ENCODE data around the gene PML.

- no peak for TF ChIP-seq CTCF (IDR thresholded peaks at IDR 0.05; ENCODE audit: poor library complexity)
- no peak for TF ChIP-seq EZH2 (IDR thresholded peaks at IDR 0.05; ENCODE audit: borderline replicate concordance)
- TF ChIP-seq EZH2phosphoT487 (IDR thresholded peaks at IDR 0.05; ENCODE audit: low read depth, severe bottlenecking, unreplicated experiment) = no peak
These were observed 8.3 kb upstream of the PML start for GRCh38 chr15:73986055-73986775.

Data from hepatocyte (in vitro differentiated cells).